Stomach (tissue), 9 donors: Measurements from ENCODE around the gene SND1. TPM values are rescaled to one million over a fixed set of nuclear protein-coding genes. Genes with fewer than 3 reads are reported as not detected.

Experiments used
- DNase-seq, 2 donors: peaks; one replicate each; pipeline versions ENCODE4 v3.0.0 to v3.0.0-alpha.2; 2013 to 2019
- H3K27ac ChIP-seq, 5 donors: fragments of 200-600 bp in 4 of 5; sonication (generic) in 4 of 5; one replicate each; pipeline ENCODE4 v1.5.1; 2013 to 2019; ENCODE audit warnings: mild to moderate bottlenecking in 1 of 5, moderate library complexity in 1 of 5
- H3K27me3 ChIP-seq, 3 donors: fragments of 200-600 bp; sonication (generic); one replicate each; pipeline ENCODE4 v1.5.1; 2017 to 2019; ENCODE audit warnings: mixed run types in 1 of 3
- H3K36me3 ChIP-seq, 4 donors: fragments of 200-600 bp; sonication (generic); 1 replicate in 3 of 4; 2 replicates in 1 of 4; pipeline ENCODE4 v1.5.1; 2016 to 2019
- H3K4me1 ChIP-seq, 4 donors: fragments of 200-600 bp; sonication (generic); one replicate each; pipeline ENCODE4 v1.5.1; 2016 to 2019
- H3K4me3 ChIP-seq, 4 donors: fragments of 200-600 bp; sonication (generic) in 3 of 4; one replicate each; pipeline ENCODE4 v1.5.1; 2016 to 2019; ENCODE audit warnings: mild to moderate bottlenecking in 1 of 4
- H3K9me3 ChIP-seq, 4 donors: fragments of 200-600 bp; sonication (generic); one replicate each; pipeline ENCODE4 v1.5.1; 2016 to 2019
- CTCF ChIP-seq, 7 experiments: fragments of 450-650 bp in 4 of 7; fragments of 200-600 bp in 3 of 7; sonication (generic) in 3 of 7; IDR thresholded peaks; one replicate each; pipeline ENCODE4 v1.5.1; 2016 to 2019; ENCODE audit warnings: antibody characterized with exemption in 7 of 7, control low read depth in 2 of 7, mild to moderate bottlenecking in 1 of 7
- EP300 ChIP-seq: sonication (generic); formaldehyde crosslinking; IDR thresholded peaks from one replicate; pipeline ENCODE4 v1.6.1; 2017; ENCODE audit warnings: antibody characterized with exemption
- POLR2A ChIP-seq, 4 donors: fragments of 450-650 bp; IDR thresholded peaks; one replicate each; pipeline ENCODE4 v1.6.1; 2016; ENCODE audit warnings: antibody characterized with exemption in 4 of 4, control low read depth in 2 of 4, mild to moderate bottlenecking in 1 of 4, moderate library complexity in 1 of 4
- POLR2AphosphoS5 ChIP-seq, 3 donors: sonication (generic); formaldehyde crosslinking; IDR thresholded peaks; one replicate each; pipeline ENCODE4 v1.6.1; 2016; ENCODE audit warnings: antibody characterized with exemption in 3 of 3
- WGBS, 5 donors: extraction: QIAGEN DNeasy Blood & Tissue Kit in 3 of 5; methylation state at CpG; one replicate each; pipeline versions ENCODE4 v1.1.5 to v1.1.7; 2013 to 2018; 5-methylcytosine and 5-hydroxymethylcytosine counted together
- intact Hi-C: fragments of 100-400 bp; cut with DNase I; formaldehyde crosslinking; loops from one replicate; pipeline ENCODE4 v1.15.1; 2023; ENCODE audit warnings: low total_unique reads
- polyA plus RNA-seq, 3 donors: library from polyadenylated mRNA; stranded (reverse); fragments of 200-250 nt; gene quantifications; one replicate each; pipeline ENCODE4 v1.2.3, GENCODE V29; 2013
- total RNA-seq, 5 donors: library from RNA; depleted of rRNA; stranded (reverse); fragments of >200 nt; gene quantifications; one replicate each; pipeline versions ENCODE4 v1.1.0 to v1.2.3, GENCODE V29; 2014 to 2016
- donor health status: healthy with polysubstance abuse.
- donor health status: Bipolar disorder and iron deficiency.
- donor health status: healthy.

The SND1 gene
- total and polyA plus RNA-seq, 8 donors = 63.3 to 799 (median 126) TPM

GRCh38 chr7:128039544-128039953, 387.6 kb downstream of the SND1 start:
- 82 to 95% (median 94%) methylated on average over 4 of the region's 4 CpGs for WGBS, 5 donors
- Histone ChIP-seq H3K4me1 (peaks cover 0 to 12% (median 4%) of the 10 kb centered on the region in 4 donors), H3K27ac (no peak overlapping the region), H3K4me3 (no peak overlapping the region), H3K27me3 (no peaks in the 10 kb centered on the region), H3K9me3 (no peaks in the 10 kb centered on the region), H3K36me3 (peaks cover 0 to 11% (median 8%) of the 10 kb centered on the region in 4 donors)
- TF ChIP-seq CTCF (IDR thresholded peaks at IDR 0.05) (no peak), EP300 (no peak), POLR2A (IDR thresholded peaks at IDR 0.05) (no peak), POLR2AphosphoS5 (IDR thresholded peaks at IDR 0.05) (no peak)
- intact Hi-C loops = no loop called here
- DNase-seq = no peak

- no peak for DNase-seq
- H3K4me1 ChIP-seq = peaks cover 0 to 8% (median 4%) of the 10 kb centered on the region in 4 donors
- intact Hi-C loops = no loop called here
- no peaks in the 10 kb centered on the region for H3K27me3 ChIP-seq
- no peak overlapping the region for H3K4me3 ChIP-seq
- no peak overlapping the region for H3K27ac ChIP-seq
- H3K9me3 ChIP-seq = no peaks in the 10 kb centered on the region
- 79 to 85% (median 82%) methylated on average over 3 of the region's 3 CpGs for WGBS, 5 donors
- TF ChIP-seq CTCF (IDR thresholded peaks at IDR 0.05) = no peak
- TF ChIP-seq EP300 = no peak
- TF ChIP-seq POLR2A (IDR thresholded peaks at IDR 0.05) = no peak
- TF ChIP-seq POLR2AphosphoS5 (IDR thresholded peaks at IDR 0.05) = no peak
- H3K36me3 ChIP-seq = peaks cover 0 to 11% (median 8%) of the 10 kb centered on the region in 4 donors
These were observed 388.2 kb downstream of the SND1 start for GRCh38 chr7:128040205-128040604.

GRCh38 chr7:128041203-128041602, 389.2 kb downstream of the SND1 start:
- peaks cover 0 to 8% (median 0%) of the 10 kb centered on the region in 4 donors for H3K4me1 ChIP-seq
- no peaks in the 10 kb centered on the region for H3K9me3 ChIP-seq
- TF ChIP-seq POLR2A (IDR thresholded peaks at IDR 0.05) (no peak), EP300 (no peak), POLR2AphosphoS5 (IDR thresholded peaks at IDR 0.05) (no peak), CTCF (IDR thresholded peaks at IDR 0.05) (no peak)
- 62 to 69% (median 68%) methylated on average over 7 of the region's 7 CpGs for WGBS, 5 donors
- DNase-seq = no peak
- H3K4me3 ChIP-seq = no peak overlapping the region
- H3K36me3 ChIP-seq = peaks cover 0 to 11% (median 8%) of the 10 kb centered on the region in 4 donors
- intact Hi-C loops = no loop called here
- H3K27me3 ChIP-seq = no peaks in the 10 kb centered on the region
- no peak overlapping the region for H3K27ac ChIP-seq

DNA sequence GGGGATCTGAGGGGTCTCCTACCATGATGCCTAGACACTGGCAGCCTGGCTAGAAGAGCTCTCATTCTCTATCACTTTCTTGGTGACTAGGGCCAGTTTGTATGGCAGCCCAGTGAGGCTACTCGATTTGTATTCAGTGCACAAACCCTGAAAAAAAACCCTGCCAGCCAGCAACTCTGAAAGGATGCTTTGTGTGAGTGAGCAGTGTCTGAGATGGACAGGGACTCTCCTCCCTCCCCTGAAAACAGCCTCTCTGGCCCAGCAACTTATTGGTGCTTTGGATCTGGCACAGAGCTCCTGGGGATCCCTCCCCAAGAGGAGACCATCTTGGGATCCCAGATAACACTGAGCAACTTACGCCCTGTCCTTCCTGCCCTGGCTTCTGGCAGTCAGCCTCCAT, 390.0 kb downstream of the SND1 start:
- Histone ChIP-seq H3K27ac (no peak overlapping the region), H3K27me3 (no peaks in the 10 kb centered on the region), H3K4me1 (peaks cover 0 to 8% (median 0%) of the 10 kb centered on the region in 4 donors), H3K4me3 (no peak overlapping the region), H3K9me3 (no peaks in the 10 kb centered on the region), H3K36me3 (peaks cover 0 to 11% (median 8%) of the 10 kb centered on the region in 4 donors)
- DNase-seq = no peak
- intact Hi-C loops = no loop called here
- no peak for TF ChIP-seq POLR2A (IDR thresholded peaks at IDR 0.05)
- no peak for TF ChIP-seq CTCF (IDR thresholded peaks at IDR 0.05)
- TF ChIP-seq POLR2AphosphoS5 (IDR thresholded peaks at IDR 0.05) = no peak
- no peak for TF ChIP-seq EP300
- WGBS, 5 donors = 84 to 95% (median 85%) methylated on average over 2 of the region's 2 CpGs
